CD4-positive, alpha-beta T cell treated with Interleukin-15 for 4 hours (primary cell): ENCODE measurements around the gene DCUN1D2.

Source experiments
- DNase-seq: peaks from one replicate; pipeline ENCODE4 v3.0.0-alpha.2; 2020; ENCODE audit warnings: low spot score

DCUN1D2 gene

GRCh38 chr13:113407103-113407530 is 83.4 kb downstream of the DCUN1D2 start:
- DNase-seq = no peak

- DNase-seq = no peak
These were observed 84.0 kb downstream of the DCUN1D2 start for GRCh38 chr13:113406321-113407102.
